C4-2B (cell line): ENCODE data around the gene ADPGK.

ENCODE experiments used
- H3K27ac ChIP-seq: fragments of 450-650 bp; 2 replicates; pipeline ENCODE4 v1.5.1; 2017
- ZFX ChIP-seq: fragments of 450-650 bp; IDR thresholded peaks from 2 replicates; pipeline ENCODE4 v1.6.1; 2017
- TF ChIP-seq, protein P1 (sequence below): fragments of 450-650 bp; conservative IDR thresholded peaks from 2 replicates; pipeline ENCODE4 v1.5.1; 2017; ENCODE audit warnings: mild to moderate bottlenecking

The ADPGK gene

DNA sequence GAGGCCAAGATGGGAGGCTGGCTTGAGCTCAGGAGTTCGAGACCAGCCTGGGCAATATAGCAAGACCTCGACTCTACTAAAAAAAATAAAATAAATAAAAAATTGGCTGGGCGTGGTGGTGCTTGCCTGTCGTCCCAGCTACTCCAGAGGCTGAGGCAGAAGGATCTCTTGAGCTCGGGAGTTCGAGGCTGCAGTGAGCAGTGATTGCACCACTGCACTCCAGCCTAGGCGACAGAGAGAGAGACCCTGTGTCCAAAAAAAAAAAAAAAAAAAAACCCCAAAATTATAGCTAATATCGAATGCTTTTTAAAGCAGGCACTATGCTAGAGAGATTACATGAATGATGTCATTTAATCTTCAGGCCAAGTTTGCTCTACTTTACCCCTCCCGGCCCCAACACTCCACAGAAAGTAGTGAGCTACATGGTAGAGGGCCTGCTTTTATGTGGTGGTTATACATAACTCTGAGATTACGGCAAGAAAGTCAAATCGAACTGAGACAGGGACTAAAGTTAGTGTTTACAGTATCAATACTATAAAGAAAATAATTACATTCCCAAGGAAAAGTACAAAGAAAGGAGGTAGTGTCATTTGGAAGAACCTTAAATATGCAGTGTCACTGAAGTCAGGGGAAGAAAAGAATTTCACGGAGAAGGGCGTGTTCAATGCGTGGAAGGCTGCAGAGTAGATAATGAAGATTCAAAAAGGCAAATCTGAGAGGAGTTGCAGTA lies 1.1 kb downstream of the ADPGK start:
- peak overlapping the region; percentile 87 for H3K27ac ChIP-seq

DNA sequence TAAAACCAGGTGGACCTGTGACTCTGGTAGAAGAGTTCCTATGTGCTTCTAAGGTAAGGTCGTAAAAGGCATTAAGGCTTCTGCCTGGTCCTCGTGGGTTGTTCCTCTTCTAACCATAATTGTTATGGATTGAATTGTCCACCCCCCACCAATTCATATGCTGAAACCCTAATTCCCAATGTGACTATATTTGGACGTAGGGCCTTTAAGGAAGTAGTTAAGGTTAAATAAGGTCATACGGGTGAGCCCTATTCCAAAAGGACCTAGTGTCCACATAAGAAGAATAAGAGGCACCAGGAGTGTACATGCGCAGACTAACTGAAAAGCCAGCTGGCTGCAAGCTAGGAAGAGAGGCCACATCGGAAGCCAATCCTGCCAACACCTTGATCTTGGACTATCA lies 1.9 kb downstream of the ADPGK start:
- no peak overlapping the region for H3K27ac ChIP-seq
- no peak for TF ChIP-seq ZFX
- TF ChIP-seq, protein P1, sequence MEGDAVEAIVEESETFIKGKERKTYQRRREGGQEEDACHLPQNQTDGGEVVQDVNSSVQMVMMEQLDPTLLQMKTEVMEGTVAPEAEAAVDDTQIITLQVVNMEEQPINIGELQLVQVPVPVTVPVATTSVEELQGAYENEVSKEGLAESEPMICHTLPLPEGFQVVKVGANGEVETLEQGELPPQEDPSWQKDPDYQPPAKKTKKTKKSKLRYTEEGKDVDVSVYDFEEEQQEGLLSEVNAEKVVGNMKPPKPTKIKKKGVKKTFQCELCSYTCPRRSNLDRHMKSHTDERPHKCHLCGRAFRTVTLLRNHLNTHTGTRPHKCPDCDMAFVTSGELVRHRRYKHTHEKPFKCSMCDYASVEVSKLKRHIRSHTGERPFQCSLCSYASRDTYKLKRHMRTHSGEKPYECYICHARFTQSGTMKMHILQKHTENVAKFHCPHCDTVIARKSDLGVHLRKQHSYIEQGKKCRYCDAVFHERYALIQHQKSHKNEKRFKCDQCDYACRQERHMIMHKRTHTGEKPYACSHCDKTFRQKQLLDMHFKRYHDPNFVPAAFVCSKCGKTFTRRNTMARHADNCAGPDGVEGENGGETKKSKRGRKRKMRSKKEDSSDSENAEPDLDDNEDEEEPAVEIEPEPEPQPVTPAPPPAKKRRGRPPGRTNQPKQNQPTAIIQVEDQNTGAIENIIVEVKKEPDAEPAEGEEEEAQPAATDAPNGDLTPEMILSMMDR: no peak

More for the DNA sequence above, 1.1 kb downstream of the ADPGK start:
- TF ChIP-seq, protein P1: no peak
- TF ChIP-seq ZFX: no peak

DNA sequence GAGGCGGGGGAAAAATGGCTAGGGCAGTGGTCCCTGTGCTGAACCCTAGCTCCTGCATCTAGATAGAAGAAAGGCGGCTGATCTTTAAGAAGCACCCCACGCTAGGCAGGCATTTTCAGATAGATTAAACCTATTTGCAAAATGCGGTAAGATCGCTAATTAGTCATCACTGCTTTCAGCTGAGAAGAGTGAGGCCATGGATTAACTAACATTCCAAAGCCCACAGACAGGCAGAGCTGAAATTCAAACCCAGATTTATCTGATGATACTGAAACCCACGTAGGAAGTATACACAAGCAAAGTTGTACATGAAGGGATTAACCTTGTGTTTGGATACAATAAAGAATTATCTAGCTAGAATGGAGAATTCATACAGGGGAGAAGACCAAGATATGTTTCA lies 4.8 kb downstream of the ADPGK start:
- TF ChIP-seq ZFX: no peak
- TF ChIP-seq, protein P1: no peak
- no peak overlapping the region for H3K27ac ChIP-seq

DNA sequence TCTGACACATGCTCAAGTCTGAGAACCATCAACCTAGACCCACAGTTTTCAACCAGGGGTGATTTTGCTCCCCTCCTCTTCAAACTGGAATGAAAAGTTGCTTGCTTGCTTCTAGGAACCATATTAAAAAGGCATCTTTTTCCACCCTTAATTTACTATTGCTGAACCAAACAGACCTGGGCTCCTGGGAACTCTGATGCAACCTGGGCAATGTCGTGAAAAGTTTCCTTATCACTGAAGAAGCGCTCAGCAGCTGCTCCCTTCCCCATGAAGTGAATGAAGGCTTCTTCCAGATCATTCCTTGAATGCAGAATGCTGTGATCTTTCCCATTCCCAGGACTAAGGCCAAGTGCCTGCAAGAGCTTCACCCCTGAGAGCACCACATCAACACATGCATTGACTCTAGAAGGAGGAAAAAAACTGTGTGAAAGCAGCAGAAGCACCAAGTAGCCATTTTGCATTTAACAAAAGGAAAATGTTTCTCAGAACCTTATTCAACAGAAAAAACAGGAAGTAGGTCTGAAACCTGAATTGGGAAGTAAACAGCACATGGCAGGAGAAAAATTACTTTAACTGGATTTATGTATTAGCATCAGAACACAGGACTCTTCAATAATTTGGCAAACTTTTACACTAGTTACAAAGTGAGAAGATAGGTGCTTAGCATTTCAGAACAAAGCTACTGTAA lies 8.7 kb downstream of the ADPGK start:
- H3K27ac ChIP-seq: no peak overlapping the region
- TF ChIP-seq, protein P1: no peak
- TF ChIP-seq ZFX: no peak

DNA sequence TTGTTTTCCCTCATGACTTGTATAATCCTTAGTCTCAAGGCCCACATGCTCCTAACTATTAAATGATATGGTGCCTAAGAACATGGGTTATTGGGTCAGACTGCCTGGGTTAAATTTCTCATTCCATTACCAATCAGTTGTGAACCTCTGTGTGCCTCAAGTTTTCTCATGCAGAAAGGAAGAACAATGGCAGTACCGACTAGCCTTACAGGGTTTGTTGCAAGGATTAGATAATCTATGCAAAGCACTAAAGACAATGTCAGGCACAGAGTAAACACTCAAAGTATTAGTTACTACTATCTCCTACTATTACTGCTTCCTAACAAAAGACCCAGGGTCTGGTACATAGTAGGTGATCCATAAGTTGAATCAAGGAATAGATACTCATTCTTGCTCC lies 12.2 kb downstream of the ADPGK start:
- TF ChIP-seq ZFX: no peak
- TF ChIP-seq, protein P1: no peak
- H3K27ac ChIP-seq: no peak overlapping the region

DNA sequence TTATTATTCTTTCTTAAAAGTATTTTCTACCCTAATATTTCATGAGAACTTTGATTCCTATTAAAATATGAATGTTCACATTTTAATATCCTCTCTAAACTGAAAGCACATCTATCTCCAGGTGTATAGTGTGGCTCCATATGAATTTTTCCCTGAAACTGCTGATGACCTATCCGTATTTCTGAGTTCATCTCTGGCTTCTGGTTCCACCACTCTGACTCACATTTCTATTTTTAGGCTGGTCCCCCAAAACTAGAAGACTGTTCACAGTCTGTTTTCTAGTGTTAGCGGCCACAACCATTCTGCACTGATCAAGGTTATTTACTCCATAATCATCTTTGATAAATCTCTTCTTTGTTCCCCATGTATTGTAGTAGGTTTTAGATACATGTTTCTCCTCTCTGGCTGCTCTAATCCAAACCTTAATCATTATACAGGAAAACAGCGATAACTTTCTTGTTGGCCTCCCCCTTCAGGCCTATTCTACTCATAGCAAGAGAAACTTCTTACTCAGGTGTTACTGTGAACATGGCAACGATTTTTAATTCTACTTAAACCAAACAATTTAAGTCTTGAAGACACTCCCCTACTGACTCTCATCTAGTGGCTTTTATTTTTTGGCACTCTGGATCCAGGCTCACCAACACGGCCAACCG lies 12.8 kb downstream of the ADPGK start:
- TF ChIP-seq ZFX: no peak
- TF ChIP-seq, protein P1: peak; percentile 22; the same call in 1 of the 2 replicates
- no peak overlapping the region for H3K27ac ChIP-seq

DNA sequence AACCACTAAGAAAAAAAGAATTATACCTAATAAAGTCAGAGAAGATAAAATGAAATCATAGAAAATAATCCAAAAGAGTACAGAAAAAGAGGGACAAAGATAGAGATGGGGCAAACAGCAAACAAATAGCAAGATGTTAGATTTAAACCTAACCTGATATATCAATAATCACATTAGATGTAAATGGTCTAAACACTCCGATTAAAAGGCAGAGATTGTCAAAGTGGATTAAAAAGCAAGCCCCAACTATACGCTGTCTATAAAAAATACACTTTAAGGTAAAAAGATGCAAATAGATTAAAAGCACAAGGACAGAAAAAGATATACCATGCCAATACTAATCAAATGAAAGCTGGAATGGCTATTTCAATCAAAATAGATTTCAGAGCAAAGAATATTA lies 16.8 kb downstream of the ADPGK start:
- TF ChIP-seq ZFX: no peak
- TF ChIP-seq, protein P1: no peak
- H3K27ac ChIP-seq: no peak overlapping the region
